ENCODE data around the gene IFT122.

- TF ChIP-seq, protein P1, sequence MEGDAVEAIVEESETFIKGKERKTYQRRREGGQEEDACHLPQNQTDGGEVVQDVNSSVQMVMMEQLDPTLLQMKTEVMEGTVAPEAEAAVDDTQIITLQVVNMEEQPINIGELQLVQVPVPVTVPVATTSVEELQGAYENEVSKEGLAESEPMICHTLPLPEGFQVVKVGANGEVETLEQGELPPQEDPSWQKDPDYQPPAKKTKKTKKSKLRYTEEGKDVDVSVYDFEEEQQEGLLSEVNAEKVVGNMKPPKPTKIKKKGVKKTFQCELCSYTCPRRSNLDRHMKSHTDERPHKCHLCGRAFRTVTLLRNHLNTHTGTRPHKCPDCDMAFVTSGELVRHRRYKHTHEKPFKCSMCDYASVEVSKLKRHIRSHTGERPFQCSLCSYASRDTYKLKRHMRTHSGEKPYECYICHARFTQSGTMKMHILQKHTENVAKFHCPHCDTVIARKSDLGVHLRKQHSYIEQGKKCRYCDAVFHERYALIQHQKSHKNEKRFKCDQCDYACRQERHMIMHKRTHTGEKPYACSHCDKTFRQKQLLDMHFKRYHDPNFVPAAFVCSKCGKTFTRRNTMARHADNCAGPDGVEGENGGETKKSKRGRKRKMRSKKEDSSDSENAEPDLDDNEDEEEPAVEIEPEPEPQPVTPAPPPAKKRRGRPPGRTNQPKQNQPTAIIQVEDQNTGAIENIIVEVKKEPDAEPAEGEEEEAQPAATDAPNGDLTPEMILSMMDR (IDR thresholded peaks at IDR 0.05), result no peak
- no peak for TF ChIP-seq POLR2A (IDR thresholded peaks at IDR 0.05)
These were observed 6.9 kb downstream of the IFT122 start for GRCh38 chr3:129446926-129447325.
